Progenitor cell of endocrine pancreas (in vitro differentiated cells): Measurements from ENCODE around the gene SLC39A11. TPM values are rescaled to one million over a fixed set of nuclear protein-coding genes. Genes with fewer than 3 reads are reported as not detected.

ENCODE experiments used
- DNase-seq: peaks from one replicate; pipeline ENCODE4 v3.0.0; 2021; ENCODE audit warnings: low spot score; ENCODE audit not compliant: unreplicated experiment
- H3K27ac Mint-ChIP-seq: 2 replicates; pipeline ENCODE4 v1.8.0; 2021; ENCODE audit warnings: mild to moderate bottlenecking, moderate library complexity, mixed read lengths
- H3K27me3 Mint-ChIP-seq: 2 replicates; pipeline ENCODE4 v1.8.0; 2021; ENCODE audit warnings: mixed read lengths
- H3K36me3 Mint-ChIP-seq: 2 replicates; pipeline ENCODE4 v1.8.0; 2022; ENCODE audit warnings: mixed read lengths; ENCODE audit not compliant: insufficient read depth
- H3K4me1 Mint-ChIP-seq: 2 replicates; pipeline ENCODE4 v1.8.0; 2021; ENCODE audit warnings: low read depth, mixed read lengths
- H3K4me3 Mint-ChIP-seq: 2 replicates; pipeline ENCODE4 v1.8.0; 2021; ENCODE audit warnings: low read depth, mild to moderate bottlenecking, moderate library complexity, mixed read lengths
- H3K9me3 Mint-ChIP-seq: 2 replicates; pipeline ENCODE4 v1.8.0; 2021; ENCODE audit warnings: low read depth, mixed read lengths
- CTCF ChIP-seq: fragments of 200-600 bp; sonication (generic); IDR thresholded peaks from one replicate; pipeline ENCODE4 v1.5.0; 2021; ENCODE audit warnings: antibody characterized with exemption, mild to moderate bottlenecking; ENCODE audit not compliant: unreplicated experiment
- total RNA-seq: library from RNA; stranded (reverse); gene quantifications from 2 replicates; pipeline ENCODE4 v1.2.1, GENCODE V29; 2021

The SLC39A11 gene
- total RNA-seq, 1 donor from 2014 or later: 20.5 TPM

GRCh38 chr17:72931163-72931562 lies 161.3 kb downstream of the SLC39A11 start:
- no peak for TF ChIP-seq CTCF
- Mint-ChIP-seq H3K36me3 (peaks cover 2% of the 10 kb centered on the region), H3K9me3 (no peaks in the 10 kb centered on the region), H3K27ac (no peak overlapping the region), H3K4me1 (peaks cover 8% of the 10 kb centered on the region), H3K4me3 (no peak overlapping the region), H3K27me3 (peaks cover 41% of the 10 kb centered on the region)
- DNase-seq: no peak

- TF ChIP-seq CTCF: no peak
- no peak overlapping the region for H3K4me3 Mint-ChIP-seq
- H3K36me3 Mint-ChIP-seq: peaks cover 2% of the 10 kb centered on the region
- DNase-seq: no peak
- peaks cover 8% of the 10 kb centered on the region for H3K4me1 Mint-ChIP-seq
- H3K9me3 Mint-ChIP-seq: no peaks in the 10 kb centered on the region
- no peak overlapping the region for H3K27ac Mint-ChIP-seq
- H3K27me3 Mint-ChIP-seq: peaks cover 45% of the 10 kb centered on the region
Measured at GRCh38 chr17:72930031-72930430, 162.5 kb downstream of the SLC39A11 start.

- H3K27me3 Mint-ChIP-seq: peaks cover 45% of the 10 kb centered on the region
- no peak for DNase-seq
- H3K27ac Mint-ChIP-seq: peak overlapping the region; percentile 40
- H3K4me3 Mint-ChIP-seq: no peak overlapping the region
- H3K9me3 Mint-ChIP-seq: no peaks in the 10 kb centered on the region
- no peaks in the 10 kb centered on the region for H3K36me3 Mint-ChIP-seq
- TF ChIP-seq CTCF: no peak
- H3K4me1 Mint-ChIP-seq: peaks cover 13% of the 10 kb centered on the region
Measured at GRCh38 chr17:72928454-72929136, 163.9 kb downstream of the SLC39A11 start.

GRCh38 chr17:72927760-72928159 lies 164.7 kb downstream of the SLC39A11 start:
- H3K9me3 Mint-ChIP-seq: no peaks in the 10 kb centered on the region
- H3K36me3 Mint-ChIP-seq: no peaks in the 10 kb centered on the region
- TF ChIP-seq CTCF: no peak
- peaks cover 14% of the 10 kb centered on the region for H3K4me1 Mint-ChIP-seq
- H3K4me3 Mint-ChIP-seq: no peak overlapping the region
- peaks cover 44% of the 10 kb centered on the region for H3K27me3 Mint-ChIP-seq
- DNase-seq: no peak
- H3K27ac Mint-ChIP-seq: no peak overlapping the region

- Mint-ChIP-seq H3K4me1 (peaks cover 14% of the 10 kb centered on the region), H3K36me3 (no peaks in the 10 kb centered on the region), H3K27me3 (peaks cover 46% of the 10 kb centered on the region), H3K27ac (peak overlapping the region; percentile 40), H3K4me3 (no peak overlapping the region), H3K9me3 (no peaks in the 10 kb centered on the region)
- DNase-seq: no peak
- no peak for TF ChIP-seq CTCF
Measured at GRCh38 chr17:72927146-72927545, 165.3 kb downstream of the SLC39A11 start.
